ENCODE results near the gene P4HA2.

The P4HA2 gene

DNA sequence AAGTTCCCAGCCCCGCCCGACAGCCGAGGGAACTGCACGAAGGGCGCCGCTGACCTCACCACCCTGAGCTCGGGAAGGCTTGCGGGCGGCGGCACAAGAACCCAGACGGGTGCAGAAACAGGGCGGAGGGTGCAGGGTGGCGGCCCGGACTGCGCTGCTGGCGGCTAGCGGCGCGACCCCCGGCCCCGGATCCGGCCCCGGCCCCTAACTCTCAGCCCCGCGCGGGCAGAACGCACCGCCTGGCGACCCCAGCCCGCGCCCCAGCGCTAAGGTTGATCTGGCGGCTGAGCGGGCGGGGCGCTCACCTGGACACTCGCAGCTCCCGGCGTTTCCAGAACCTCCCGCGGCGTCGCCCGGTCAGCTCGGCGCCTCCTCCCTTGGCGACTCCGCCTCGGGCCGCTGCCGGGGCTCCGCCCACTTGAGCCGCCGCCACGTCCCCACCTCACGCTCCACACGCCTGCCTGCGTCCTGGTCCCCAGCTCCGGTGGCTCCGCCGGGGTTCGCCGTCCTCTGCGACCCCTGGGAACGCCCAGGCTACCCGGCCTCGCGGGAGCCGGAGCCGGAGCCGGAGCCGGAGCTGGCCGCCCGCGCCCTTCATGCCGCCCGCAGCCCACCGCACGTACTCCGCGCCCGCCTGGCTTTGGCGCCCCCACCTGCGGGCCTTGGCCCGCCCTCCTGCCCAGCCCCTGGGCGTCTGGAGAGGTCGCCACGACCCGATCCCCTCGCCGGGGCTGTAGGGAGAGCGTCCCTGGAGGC lies at the start of gene P4HA2:
Gene P4HA2, minus strand, starts transcription at position 369 of the 756 bp plus-strand sequence. CDS start 9,227 bp downstream, outside the sequence.
- peak; percentile 45 for DNase-seq

DNA sequence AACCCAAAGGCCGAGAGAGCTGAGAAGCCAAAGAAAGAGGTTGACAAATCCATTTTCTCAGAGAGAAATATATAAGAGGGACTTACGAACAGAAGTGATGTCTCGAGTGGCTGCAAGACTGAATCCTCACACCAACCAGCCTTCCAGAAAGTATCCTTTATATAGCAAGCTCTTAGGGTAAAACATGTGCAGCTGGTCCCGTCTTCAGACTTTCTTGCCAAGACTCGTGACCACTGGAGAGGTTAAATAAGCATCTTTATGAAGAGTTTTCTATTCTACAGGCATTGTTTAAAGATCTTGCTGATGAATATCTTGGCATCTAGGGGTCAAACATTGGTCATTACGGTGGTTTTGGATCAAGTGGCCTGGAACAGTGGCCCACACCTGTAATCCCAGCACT lies 49.6 kb upstream of the P4HA2 start:
- no peak for DNase-seq

DNA sequence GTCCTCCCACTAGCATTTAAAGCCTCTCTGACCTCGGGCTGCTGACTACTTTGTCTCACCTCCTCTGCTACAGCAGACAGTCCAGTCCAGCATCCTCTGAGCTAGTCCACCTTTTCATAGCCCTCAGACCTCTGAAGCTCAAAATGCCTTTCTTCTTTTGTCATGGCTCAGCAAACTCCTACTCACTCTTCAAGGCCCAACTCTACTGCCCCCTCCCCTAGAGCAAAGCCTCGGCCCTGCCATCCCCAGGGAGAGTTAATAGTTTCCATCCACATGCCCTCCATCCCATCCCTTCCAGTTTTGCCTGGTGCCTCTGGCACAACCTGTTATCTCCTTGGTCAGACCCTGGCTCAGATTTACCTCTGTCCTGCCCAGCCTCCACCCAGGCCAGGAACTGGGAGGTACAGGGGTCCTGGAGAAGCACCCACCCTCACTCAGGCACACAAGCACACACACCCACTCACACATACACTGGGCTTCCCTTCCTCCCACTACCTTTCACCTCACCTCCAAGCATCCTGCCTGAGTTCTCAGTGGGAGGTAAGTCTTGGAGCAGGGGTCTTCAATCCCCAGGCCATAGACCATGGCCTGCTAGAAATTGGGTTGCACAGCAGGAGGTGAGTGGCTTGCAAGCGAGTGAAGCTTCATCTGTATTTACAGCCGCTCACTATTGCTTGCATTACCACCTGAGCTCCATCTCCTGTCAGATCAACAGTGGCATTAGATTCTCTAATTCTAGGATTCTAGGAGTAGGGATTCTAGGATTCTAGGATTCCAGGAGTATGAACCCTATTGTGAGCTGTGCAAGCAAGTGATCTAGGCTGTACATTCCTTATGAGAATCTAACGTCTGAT lies 47.9 kb upstream of the P4HA2 start:
- DNase-seq = no peak

DNA sequence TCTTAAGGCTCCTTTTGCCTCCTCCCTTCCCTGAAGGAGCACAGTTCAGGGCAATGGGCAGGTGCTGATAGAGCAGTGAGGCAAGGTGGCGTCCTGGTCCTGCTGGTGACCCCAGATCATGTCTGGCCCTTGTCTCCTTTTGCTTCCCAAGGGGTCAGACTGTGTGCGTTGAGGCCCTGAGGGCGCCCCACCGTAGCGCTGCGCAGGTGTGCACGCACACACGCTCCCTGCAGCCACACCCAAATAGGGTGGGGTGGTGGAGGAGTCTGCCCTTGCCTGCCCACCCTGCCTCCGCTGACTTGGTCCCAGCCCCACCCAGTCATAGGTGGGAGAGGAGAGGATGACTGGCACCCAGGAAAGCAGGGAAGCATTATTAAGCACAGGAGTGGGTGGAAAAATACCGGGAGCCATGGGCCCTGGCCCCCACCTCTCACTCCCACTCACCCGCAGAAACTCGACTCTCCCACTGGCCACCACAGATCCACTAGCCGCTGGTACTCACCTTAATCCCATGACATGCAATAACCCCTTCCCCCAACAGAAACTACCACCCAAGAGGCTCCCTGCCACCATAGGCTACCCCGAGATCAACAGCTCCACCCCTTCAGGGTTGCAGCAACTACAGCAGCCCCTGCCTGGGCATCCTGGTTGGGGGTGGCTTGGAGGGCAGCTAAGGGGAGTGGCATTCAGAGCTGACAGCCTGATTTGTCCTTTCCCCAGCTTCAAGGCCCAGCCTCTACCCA lies 46.6 kb upstream of the P4HA2 start:
- DNase-seq = peak; percentile 17

DNA sequence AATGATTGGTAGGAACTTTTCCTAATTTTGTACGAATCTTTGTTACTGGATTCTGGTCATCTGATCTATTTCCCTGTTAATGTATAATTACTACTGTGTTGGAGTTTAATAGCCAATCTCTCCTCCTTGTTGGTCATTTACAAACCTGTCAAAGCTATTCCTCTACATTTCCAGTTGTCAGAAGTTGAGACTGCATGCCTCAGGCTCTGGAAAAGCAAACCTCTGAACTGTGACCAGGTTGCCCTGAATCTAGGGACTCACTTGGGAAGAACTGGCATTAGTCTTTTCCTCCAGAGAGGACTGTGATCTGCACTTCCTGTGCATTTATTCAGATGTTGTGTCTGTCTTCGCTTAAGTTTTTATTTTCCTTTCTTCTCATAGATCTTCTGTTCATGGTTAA lies 46.0 kb upstream of the P4HA2 start:
- no peak for DNase-seq

DNA sequence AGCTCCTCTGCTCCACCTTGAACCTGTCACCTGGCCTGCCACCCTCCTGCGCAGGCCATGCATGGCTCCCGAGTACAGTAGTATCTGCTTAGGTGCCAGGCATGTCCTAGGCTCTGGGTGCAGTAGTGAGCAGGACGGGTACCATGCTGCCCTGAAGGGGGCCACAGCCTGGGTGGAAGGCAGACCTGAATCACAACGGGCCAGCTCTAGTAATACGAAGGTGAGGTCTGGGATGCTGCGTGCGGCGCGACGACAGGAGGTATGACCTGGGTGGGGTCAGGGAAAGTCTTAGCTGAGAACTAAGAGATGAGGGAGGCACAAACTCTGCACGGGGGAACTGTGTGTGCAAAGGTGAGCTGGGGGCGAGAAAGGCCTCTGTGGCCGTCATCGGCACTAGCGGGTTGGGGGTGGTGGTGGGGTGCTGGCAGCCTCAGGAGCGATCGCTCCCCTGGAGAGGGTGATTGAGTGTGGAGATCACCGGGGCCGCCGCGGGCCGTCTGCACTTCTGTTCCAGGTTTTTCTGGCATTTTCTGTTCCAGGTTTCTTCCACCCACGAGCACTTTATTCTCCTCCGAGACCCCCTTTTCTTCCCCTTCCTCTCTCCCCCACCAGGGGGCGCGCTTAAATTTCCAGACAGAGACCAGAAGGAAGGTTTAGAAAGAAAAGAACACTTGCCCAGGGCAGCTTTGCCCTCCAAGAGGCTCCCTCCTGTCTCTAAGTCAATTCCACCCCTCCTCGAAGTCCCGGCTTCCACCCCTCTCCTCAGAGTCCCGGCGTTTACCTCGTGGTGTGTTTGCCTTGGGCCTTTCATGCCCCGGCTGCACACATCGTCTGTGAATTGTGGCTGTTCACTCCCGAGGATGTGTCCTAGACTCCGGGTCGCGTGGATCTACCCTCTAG lies 44.9 kb upstream of the P4HA2 start:
- DNase-seq = peak; percentile 76

DNA sequence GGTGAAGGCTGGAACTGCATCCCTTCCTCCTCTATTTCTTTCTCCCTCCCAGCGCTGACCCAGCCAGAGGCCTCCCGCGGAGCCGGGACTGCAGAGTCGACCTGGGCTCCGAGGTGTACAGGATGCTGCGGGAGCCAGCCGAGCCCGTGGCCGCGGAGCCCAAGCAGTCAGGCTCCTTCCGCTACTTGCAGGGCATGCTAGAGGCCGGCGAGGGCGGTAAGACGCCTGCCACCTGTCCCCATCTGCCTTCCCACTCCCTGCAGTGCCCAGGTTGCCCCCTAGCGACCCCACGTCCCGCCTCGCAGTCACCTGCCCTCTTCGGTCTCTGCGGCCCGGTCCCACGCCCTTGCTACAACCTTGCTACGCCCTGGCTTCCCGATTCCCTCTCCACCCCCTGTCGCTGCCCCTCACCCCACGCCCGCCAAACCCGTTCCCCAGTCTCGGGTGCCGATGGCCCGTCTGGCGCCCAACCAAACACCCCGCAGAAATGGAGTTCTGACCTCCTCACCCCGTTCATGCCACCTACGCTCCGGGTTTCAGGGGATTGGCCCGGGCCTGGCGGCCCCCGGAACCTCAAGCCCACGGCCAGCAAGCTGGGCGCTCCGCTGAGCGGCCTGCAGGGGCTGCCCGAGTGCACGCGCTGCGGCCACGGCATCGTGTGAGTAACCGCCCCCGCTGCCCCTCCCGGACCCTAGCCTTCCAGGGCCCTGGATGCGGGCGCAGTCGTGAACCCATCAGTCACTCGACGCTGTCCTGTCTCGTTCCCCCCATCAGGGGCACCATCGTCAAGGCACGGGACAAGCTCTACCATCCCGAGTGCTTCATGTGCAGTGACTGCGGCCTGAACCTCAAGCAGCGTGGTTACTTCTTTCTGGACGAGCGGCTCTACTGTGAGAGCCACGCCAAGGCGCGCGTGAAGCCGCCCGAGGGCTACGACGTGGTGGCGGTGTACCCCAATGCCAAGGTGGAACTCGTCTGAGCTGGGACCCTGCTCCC lies 43.9 kb upstream of the P4HA2 start:
- DNase-seq = peak; percentile 30

DNA sequence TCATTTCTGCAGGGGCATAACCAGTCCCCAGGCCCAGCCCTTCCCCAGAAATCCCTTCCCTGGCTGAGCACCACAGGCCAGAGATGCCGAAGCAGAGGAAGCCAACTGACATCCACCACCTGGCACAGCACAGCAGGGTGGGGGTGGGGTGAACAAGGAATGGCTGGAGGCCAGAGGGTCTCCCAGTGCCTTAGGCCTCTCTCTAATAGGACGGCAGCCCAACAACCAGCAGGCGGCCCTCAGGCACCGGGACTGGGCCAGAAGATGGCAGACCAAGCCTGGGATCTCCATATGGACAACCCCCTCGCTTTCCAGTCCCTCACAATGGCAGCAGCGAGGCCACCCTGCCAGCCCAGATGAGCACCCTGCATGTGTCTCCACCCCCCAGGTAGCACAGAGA lies 43.1 kb upstream of the P4HA2 start:
- DNase-seq = no peak

DNA sequence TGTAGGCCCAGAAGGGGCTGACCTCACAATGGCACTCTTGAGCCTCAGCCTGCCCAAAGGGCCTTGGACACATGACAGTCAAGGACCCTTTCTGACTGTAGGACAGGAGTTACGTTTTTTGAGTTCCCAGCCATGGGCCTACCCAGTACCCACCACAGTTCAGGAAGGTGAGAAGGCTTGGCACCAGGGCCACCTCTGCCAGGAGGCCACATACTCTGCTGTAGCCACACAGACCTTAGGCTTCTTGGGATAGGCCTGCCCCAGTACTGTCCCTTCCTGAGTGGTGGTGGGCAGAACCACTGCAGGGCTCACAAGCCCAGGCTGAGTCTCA lies 42.6 kb upstream of the P4HA2 start:
- no peak for DNase-seq

DNA sequence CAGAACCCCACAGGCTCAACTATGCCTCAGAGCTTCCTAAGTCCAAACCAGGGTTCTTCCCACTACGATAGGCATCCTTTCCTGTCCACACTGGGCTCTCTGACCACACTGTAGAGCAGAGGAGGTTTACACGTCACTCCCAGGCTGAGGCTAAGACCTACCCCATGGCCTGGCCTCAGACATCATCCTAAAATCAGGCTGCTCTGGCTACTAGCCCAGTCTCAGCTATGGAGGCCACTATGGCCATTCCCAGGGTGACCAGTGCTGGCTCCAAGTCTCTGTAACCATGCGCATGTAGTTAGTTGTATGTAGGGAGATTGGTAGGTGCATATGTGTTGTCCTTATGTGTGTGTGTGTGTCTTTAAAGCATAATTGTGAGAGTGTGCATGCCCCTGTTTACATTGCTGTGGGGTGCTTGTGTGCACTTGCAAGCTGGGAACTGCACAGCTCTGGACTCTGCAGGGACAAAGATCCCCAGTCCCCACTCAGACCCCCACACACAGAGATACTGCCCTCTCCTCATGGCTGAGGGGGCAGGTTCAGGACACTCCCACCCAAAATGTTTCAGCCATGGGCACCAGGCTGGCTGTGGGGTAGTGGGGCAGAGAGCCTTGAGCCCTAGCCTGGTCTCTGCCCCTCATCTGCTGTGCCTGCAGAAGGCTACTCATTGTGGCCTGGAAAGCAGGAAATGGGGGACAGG lies 42.1 kb upstream of the P4HA2 start:
- no peak for DNase-seq

DNA sequence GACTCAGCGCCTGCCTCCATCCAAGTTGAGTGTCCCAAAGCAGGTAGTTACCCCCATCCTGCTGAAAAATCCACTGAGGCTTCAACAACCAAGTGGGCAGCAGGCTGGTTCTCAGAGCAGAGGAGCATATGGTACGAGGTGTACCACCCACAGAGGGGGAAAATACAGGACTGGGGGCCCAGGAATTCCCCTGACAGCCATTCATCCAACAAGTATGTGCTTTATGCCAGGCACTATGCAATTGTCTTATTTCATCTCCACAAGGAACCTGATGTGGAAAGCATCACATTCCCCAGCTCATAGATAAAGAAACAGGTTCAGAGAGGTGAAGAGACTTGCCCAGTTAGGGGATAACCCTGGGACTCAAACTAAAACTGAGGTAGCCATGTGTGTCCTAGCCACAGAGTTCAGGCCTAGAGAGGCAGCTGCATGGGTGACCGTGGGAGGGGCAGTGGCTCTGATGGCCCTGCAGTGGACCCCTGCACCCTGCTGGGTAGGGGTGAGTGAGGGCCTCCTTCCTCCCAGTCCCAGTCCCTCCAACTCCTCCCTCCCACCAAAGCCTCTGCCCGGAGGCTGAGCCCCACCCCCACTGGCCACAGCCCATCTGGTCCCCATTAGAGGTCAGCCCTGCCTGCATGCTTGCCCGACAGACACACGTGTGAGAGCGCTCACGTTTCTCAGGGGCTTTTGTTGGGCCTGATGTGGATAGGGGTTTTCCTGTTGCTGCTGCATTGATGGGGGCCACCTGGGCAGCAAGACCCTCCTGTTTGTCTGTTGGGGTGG lies 41.3 kb upstream of the P4HA2 start:
- no peak for DNase-seq

DNA sequence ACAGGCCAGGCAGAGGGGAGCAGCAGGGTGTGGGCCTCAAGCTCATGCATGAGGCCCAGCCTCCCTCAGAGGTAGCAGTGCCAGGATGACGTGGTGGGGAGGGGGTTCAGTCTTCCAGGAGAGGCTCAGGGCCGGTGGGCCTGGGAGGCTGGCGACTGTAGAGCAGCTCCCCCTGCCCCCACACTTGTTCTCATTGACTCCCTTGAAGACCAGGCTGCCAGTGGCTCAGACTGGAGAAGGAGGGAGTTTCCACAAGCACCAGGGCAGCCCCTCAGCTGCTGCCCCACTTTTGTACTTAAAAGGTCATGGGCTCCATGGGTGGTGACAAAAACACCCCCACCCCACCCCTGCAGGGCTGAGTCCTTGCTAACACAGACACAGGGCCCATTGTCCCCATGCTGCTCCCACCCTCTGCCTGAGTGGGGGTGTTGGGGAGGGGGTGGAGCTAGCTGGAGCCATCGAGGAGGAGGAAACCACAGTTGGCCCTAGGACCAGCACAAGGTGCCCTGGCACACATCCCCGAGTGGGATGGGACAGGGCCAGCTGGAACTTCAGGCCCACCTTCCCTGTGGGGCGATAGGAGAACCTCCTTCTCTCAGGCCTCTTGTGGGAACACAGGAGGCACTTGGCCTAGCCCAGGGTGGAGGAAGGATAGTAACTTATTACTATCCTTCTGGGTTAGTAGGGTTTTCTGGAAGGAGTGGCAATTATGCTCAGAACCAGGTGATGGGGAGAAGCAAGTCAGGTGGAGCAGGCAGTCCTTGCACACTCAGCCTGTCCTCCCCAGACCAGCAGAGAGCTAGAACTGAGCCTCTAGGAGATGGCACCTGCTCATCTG lies 40.5 kb upstream of the P4HA2 start:
- DNase-seq = no peak

DNA sequence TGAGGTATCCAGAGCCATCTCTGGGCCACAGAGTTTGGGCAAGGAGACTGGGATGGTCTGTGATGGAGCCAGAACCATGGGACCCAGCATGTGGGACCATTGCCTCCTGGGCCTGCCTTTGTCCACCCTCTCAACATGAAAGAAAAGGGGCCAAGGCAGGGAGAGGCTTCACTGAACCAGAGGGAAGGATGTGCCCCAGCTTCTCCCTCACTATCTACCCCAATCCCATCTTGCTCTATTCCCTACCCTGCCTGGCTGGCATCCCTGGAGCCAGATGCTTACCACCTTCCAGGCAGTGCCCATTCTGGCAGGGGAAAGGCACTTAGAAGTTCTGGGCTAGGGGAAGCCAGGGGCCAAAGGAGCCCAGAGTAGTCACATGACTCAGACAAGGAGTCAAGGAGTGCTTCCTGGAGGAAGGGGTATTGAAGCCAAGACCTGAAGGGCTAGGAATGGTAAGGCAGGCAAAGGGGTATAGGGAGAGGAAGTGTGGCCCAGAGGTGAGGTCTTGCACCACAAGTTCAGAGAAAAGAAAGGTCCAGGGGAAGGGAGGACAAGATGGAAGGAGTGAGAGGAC lies 39.6 kb upstream of the P4HA2 start:
- no peak for DNase-seq

DNA sequence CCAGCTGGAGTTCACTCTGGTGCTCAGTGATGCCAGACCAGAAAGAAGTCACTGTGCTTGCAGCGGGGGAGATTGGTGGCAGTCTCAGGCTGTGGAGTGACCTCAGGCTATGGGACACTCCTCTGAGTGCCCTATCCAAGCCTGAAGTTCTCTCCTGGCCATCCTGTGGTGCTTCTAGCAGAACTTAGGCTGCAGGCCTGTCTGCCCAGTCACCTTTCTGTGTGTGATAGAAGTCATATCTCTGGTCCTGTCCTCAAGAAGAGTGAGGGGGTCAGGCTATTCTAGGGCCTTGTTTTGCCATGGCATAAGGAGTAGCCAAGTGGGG lies 39.1 kb upstream of the P4HA2 start:
- no peak for DNase-seq

DNA sequence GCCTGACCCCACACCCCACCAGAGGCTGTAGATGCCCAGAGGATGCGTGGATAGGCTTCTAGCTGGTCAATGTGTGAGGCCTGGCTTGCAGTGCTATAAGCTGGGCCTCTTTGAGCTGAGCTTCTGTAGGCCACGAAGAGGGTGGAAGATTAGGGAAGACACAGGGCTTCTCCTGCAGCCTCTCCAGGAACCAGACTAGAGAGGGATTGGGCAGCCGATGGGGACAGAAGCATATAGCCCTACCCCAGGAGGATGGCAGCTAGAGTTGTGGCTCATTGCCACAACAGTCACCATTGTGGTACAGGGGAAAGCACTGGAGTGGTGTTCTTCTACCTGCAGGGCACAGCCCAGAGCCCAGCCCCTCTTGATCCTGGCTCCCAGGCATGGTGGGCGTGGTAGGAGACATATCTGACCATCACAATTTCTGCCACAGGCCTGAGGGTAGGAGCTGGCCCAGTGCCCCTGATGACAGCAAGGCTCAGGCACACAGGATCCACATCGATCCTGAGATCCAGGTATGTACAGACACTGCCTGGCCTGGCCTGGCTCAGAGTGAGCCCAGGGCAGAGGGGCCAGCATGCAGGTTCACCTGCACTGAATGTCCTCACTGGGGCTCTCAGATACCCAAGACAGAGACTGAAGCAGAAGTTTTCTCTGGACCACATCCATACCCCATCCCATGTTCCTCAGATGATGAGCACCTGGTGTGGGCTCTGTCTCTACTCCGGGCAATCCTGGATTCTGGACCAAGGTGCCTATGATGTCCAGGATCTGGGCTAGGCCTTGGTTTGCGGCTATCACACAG lies 38.6 kb upstream of the P4HA2 start:
- DNase-seq = no peak

DNA sequence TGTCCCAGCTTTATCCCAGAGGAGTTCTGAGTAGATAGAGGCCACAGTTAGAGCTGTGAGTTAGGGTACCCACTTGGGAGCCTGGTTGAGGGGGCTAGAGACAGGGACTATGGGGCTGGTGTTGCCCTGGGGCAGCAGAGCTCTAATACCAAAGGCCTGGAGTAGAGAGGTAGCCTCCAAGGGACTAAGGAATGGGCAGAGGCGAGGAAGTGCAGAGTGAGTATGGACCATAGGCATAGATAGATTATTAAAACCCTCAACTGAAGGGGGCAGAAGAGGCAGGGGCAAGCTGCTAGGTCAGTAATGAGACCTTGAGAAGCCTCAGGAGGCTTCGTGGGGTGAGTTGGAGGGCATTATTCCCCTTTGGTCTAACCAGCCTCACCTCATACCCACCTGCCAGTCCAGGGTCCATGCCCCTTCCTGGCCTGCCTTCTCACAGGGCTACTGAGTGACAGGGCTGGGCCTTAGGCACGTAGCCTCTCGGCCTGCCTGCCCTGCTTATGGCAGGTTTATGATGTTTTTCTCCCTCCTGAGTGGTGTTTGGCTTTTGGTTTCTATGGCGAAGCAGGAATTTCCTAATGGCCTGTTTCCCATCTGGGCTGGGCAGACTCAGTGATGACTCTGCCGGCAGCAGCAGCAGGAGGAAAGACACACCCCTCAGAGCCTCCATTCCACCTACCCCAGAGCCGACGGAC lies 37.8 kb upstream of the P4HA2 start:
- no peak for DNase-seq
